GM12878 (cell line): Measurements from ENCODE around the gene LENG9. TPM values are rescaled to one million over a fixed set of nuclear protein-coding genes. Genes with fewer than 3 reads are reported as not detected.

Experiments used
- ATAC-seq: fragments of 200-7000 bp; cut with Tn5 transposase; 3 replicates; pipeline ENCODE4 v1.9.1; 2020; ENCODE audit warnings: mild to moderate bottlenecking, moderate library complexity
- BruUV-seq: library from RNA; stranded (reverse); fragments of 400-500 nt; replicated peaks from 2 replicates; lab custom pipeline; 2021; lab: Mats Ljungman, UMichigan
- CTCF ChIA-PET: fragments of 300-600 bp; sonication (Branson Sonifier 250); formaldehyde crosslinking; extraction: SDS; loops from one replicate; lab custom pipeline; 2021; ENCODE audit warnings: inconsistent platforms; lab: Yijun Ruan, JAX
- POLR2A ChIA-PET: fragments of 350-600 bp; formaldehyde crosslinking; extraction: SDS; loops from one replicate; lab custom pipeline; 2021; ENCODE audit warnings: inconsistent platforms; lab: Charles Lee
- RAD21 ChIA-PET: fragments of 300-600 bp; sonication (Branson Sonifier 250); formaldehyde crosslinking; loops from one replicate; lab custom pipeline; 2023; ENCODE audit warnings: antibody characterized with exemption; ENCODE audit not compliant: unreplicated experiment; lab: Charles Lee
- SMC1A ChIA-PET: fragments of 300-600 bp; sonication (Branson Sonifier 250); formaldehyde crosslinking; loops from one replicate; lab custom pipeline; 2023; ENCODE audit not compliant: unreplicated experiment, uncharacterized antibody; lab: Charles Lee
- DNase-seq: peaks from one replicate; pipeline ENCODE4 v3.0.0-alpha.2; 2011; ENCODE audit warnings: low read depth, low spot score
- FAIRE-seq: peaks from 3 replicates; lab custom pipeline; 2011; peaks lifted over from hg19 to GRCh38; lab: Jason Lieb, UNC
- H2AFZ ChIP-seq: 2 replicates; pipeline ENCODE4 v1.6.0; 2011; ENCODE audit warnings: low read depth, low read length, control low read depth; ENCODE audit not compliant: control insufficient read depth
- H3K27ac ChIP-seq: 2 replicates; pipeline ENCODE4 v1.5.1; 2011; ENCODE audit warnings: control low read depth; ENCODE audit not compliant: control insufficient read depth, insufficient read depth
- H3K27me3 ChIP-seq, 2 experiments: replicated peaks in 1 of 2; 2 replicates each; pipeline versions ENCODE4 v1.6.0 to v1.6.1; 2011; ENCODE audit warnings: low read length in 1 of 2; ENCODE audit not compliant: control insufficient read depth in 2 of 2, insufficient read depth in 2 of 2
- H3K36me3 ChIP-seq, 2 experiments: 2 replicates each; pipeline ENCODE4 v1.5.1; 2011; ENCODE audit warnings: low read length in 1 of 2; ENCODE audit not compliant: control insufficient read depth in 2 of 2, insufficient read depth in 2 of 2
- H3K4me1 ChIP-seq: 2 replicates; pipeline ENCODE4 v1.6.1; 2011; ENCODE audit warnings: mild to moderate bottlenecking, low read length, moderate library complexity, mixed read lengths; ENCODE audit not compliant: control insufficient read depth, insufficient read depth
- H3K4me2 ChIP-seq: 2 replicates; pipeline ENCODE4 v1.6.0; 2011; ENCODE audit warnings: control low read depth; ENCODE audit not compliant: control insufficient read depth, insufficient read depth
- H3K4me3 ChIP-seq: fragments of 200-600 bp; sonication (generic); 2 replicates; pipeline ENCODE4 v1.5.1; 2016
- H3K79me2 ChIP-seq: 2 replicates; pipeline ENCODE4 v1.6.0; 2011; ENCODE audit warnings: low read length; ENCODE audit not compliant: control insufficient read depth, insufficient read depth
- H3K9ac ChIP-seq: 2 replicates; pipeline ENCODE4 v1.8.0; 2011; ENCODE audit warnings: low read length, control low read depth, mixed read lengths; ENCODE audit not compliant: control insufficient read depth, insufficient read depth
- H3K9me3 ChIP-seq: replicated peaks from 3 replicates; pipeline ENCODE4 v1.5.1; 2011; ENCODE audit warnings: mild to moderate bottlenecking, low read length; ENCODE audit not compliant: control insufficient read depth, insufficient read depth
- H4K20me1 ChIP-seq: 2 replicates; pipeline ENCODE4 v1.6.0; 2011; ENCODE audit not compliant: control insufficient read depth, insufficient read depth
- BCLAF1 ChIP-seq: fragments of 450-650 bp; IDR thresholded peaks from 2 replicates; pipeline ENCODE4 v1.6.1; 2017; ENCODE audit warnings: antibody characterized with exemption, mild to moderate bottlenecking, moderate library complexity
- ELK1 ChIP-seq: IDR thresholded peaks from 2 replicates; pipeline ENCODE4 v1.6.1; 2012; ENCODE audit warnings: low read depth, low read length, improper control_type of control experiment
- HDAC6 ChIP-seq: fragments of 200-600 bp; sonication (generic); IDR thresholded peaks from one replicate; pipeline ENCODE4 v1.8.0; 2017; ENCODE audit warnings: antibody characterized with exemption; ENCODE audit not compliant: unreplicated experiment
- POLR2A ChIP-seq: IDR thresholded peaks from 2 replicates; pipeline ENCODE4 v1.6.1; 2011; ENCODE audit warnings: low read depth, mild to moderate bottlenecking, low read length
- TCF7 ChIP-seq: IDR thresholded peaks from 2 replicates; pipeline ENCODE4 v1.6.1; 2014; ENCODE audit warnings: antibody characterized with exemption, borderline replicate concordance
- WGBS: methylation state at CpG from one replicate; pipeline ENCODE4 v1.1.6; 2016; ENCODE audit warnings: low lambda C conversion rate; ENCODE audit not compliant: insufficient replicate concordance, insufficient coverage; ENCODE audit errors: missing lambda C conversion rate; 5-methylcytosine and 5-hydroxymethylcytosine counted together
- in situ Hi-C: fragments of 300-500 bp; cut with MboI; formaldehyde crosslinking; loops from 9 replicates; pipeline ENCODE4 v1.14.3; 2018; ENCODE audit warnings: mixed read lengths
- intact Hi-C: fragments of 100-400 bp; cut with micrococcal nuclease; formaldehyde crosslinking; loops from one replicate; pipeline ENCODE4 v1.14.2; 2022; ENCODE audit not compliant: unreplicated experiment
- polyA plus RNA-seq, 11 experiments: library from polyadenylated mRNA; depleted of rRNA in 4 of 11; unstranded in 6 of 11; stranded (reverse) in 5 of 11; fragments of >200 nt; fragmentation: Nextera tagmentation in 4 of 11; fragmentation: Illumina TruSeq in 1 of 11; extraction: Ambion mirVana in 4 of 11; extraction: Trizol in 1 of 11; gene quantifications; 1 replicate in 1 of 11; 2 replicates in 10 of 11; pipeline versions ENCODE4 v1.2.1 to v1.2.3, GENCODE V29; 2011 to 2016; ENCODE audit warnings: inconsistent platforms in 2 of 11, missing spikeins in 2 of 11, low read depth in 1 of 11
- total RNA-seq, 4 experiments: library from RNA; depleted of rRNA in 3 of 4; stranded (reverse); fragments of >200 nt in 3 of 4; fragmentation: Illumina TruSeq in 1 of 4; extraction: Trizol in 1 of 4; gene quantifications; 2 replicates each; pipeline versions ENCODE4 v1.2.1 to v1.2.3, GENCODE V29; 2013 to 2021

The LENG9 gene
- total and polyA plus RNA-seq, 10 of the 15 experiments (the other 5 are each of a cell fraction or from before 2014, with no cell fraction given): 0.09 to 2.9 (median 0.76) TPM; not detected in 1

GRCh38 chr19:54434112-54434872 is 29.3 kb downstream of the LENG9 start:
- in situ Hi-C loops: no loop called here
- SMC1A ChIA-PET: interaction anchor here (0.6 kb wide), 1 partner anchor 206 kb away, joined by 5 read pairs; no protein-coding TSS in a partner anchor
- RAD21 ChIA-PET: no interaction called here
- no peaks in the 10 kb centered on the region; the same call in 1 of the 2 replicates for H4K20me1 ChIP-seq
- FAIRE-seq (no peak), DNase-seq (no peak), ATAC-seq (no peak)
- intact Hi-C loops: no loop called here
- WGBS: 77% methylated on average over 23 of the region's 23 CpGs
- CTCF ChIA-PET: no interaction called here
- no TSS peak for BruUV-seq
- H3K4me2 ChIP-seq: no peak overlapping the region
- H3K4me1 ChIP-seq: no peaks in the 10 kb centered on the region
- no peak overlapping the region for H3K27ac ChIP-seq
- POLR2A ChIA-PET: no interaction called here
- no peak overlapping the region for H3K9ac ChIP-seq
- no peak overlapping the region for H2AFZ ChIP-seq
- H3K4me3 ChIP-seq: no peak overlapping the region
- no peaks in the 10 kb centered on the region for H3K9me3 ChIP-seq
- no peak for TF ChIP-seq ELK1
- peak; percentile 36 for TF ChIP-seq POLR2A
- TF ChIP-seq TCF7: no peak
- no peak for TF ChIP-seq BCLAF1
- no peak for TF ChIP-seq HDAC6
- no peaks in the 10 kb centered on the region for H3K27me3 ChIP-seq
- H3K79me2 ChIP-seq: no peaks in the 10 kb centered on the region
- H3K36me3 ChIP-seq: no peaks in the 10 kb centered on the region; a peak in 1 of 4 replicates
